ENCODE results near the gene VCL. TPM values are rescaled to one million over a fixed set of nuclear protein-coding genes. Genes with fewer than 3 reads are reported as not detected.

Gene VCL
- total and polyA plus RNA-seq, 9 of the 15 experiments (the other 6 are each of a cell fraction or from before 2014, with no cell fraction given), result 29.8 to 186 (median 76.4) TPM

DNA sequence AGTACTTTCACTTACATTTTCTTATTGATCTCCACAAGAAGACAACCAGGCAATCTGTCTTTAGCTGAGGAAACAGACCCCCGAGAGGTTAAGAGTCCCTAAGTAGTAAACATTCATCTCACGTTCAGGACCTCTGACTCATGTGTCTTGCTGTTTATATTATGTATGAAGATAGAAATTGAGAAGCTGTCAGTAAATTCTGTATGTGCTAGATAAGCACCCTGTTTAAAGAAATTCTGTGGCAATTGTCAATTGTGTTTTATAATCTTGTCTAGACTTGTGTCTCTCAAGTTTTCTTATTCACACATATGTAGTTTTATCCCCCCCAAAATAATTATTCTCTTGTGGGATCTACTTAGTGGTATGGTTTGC, 167.6 kb downstream of the VCL start (continued):
- TF ChIP-seq PKNOX1 (IDR thresholded peaks at IDR 0.05), result peak; percentile 68

- ATAC-seq, result peak; percentile 17; the same call in 2 of the 3 replicates
- Histone ChIP-seq H3K4me1 (replicated peaks in 1 of 2; ENCODE audit: control insufficient read depth in 2 of 2, insufficient read depth in 2 of 2, low read length in 2 of 2) (peaks cover 0 to 8% of the 10 kb centered on the region in 2 experiments; a peak in 3 of 5 replicates), H3K79me2 (ENCODE audit: control insufficient read depth, insufficient read depth, low read length) (peaks cover 9% of the 10 kb centered on the region; the same call in 1 of the 3 replicates), H3K9me1 (ENCODE audit: control insufficient read depth, insufficient read depth, low read length) (no peaks in the 10 kb centered on the region), H2AFZ (ENCODE audit: low read depth, low read length) (no peak overlapping the region), H3K4me2 (ENCODE audit: insufficient read depth, low read length) (no peak overlapping the region), H3K9ac (ENCODE audit: insufficient read depth in 1 of 2, low read depth in 2 of 2, low read length in 2 of 2) (no peak overlapping the region), H3K4me3 (no peak overlapping the region), H3K27me3 (ENCODE audit: control insufficient read depth in 2 of 2, insufficient read depth in 2 of 2, low read length in 2 of 2) (no peaks in the 10 kb centered on the region), H3K27ac (ENCODE audit: extremely low read depth, low read depth, low read length) (no peak overlapping the region), H3K9me3 (replicated peaks; ENCODE audit: control insufficient read depth, insufficient read depth, low read depth, low read length) (no peaks in the 10 kb centered on the region), H3K36me3 (ENCODE audit: control insufficient read depth, insufficient read depth, low read length) (no peaks in the 10 kb centered on the region), H4K20me1 (replicated peaks; ENCODE audit: control insufficient read depth, insufficient read depth, low read length) (no peaks in the 10 kb centered on the region)
- intact Hi-C loops (cut with micrococcal nuclease) (no loop called here), in situ Hi-C loops (cut with MboI) (no loop called here)
- POLR2A ChIA-PET, result interaction anchor here (0.6 to 5.6 kb wide), 7 partner anchors 10 to 455 kb away, joined by 3 to 43 read pairs (median 3); no protein-coding TSS in a partner anchor
- CTCF ChIA-PET (ENCODE audit: low intra/inter-chr PET ratio), result no interaction called here
- no TSS peak for BruUV-seq (replicated peaks)
- no peak for DNase-seq (ENCODE audit: extremely low read depth in 1 of 4, low spot score in 3 of 4)
- 22% methylated on average over 1 of the region's 1 CpG for WGBS (ENCODE audit: insufficient coverage, low coverage, missing lambda C conversion rate)
- FAIRE-seq, result no peak
- TF ChIP-seq RCOR1 (IDR thresholded peaks at IDR 0.05; ENCODE audit: borderline replicate concordance in 1 of 2, low read depth in 2 of 2, low read length in 2 of 2) (no peak), NFXL1 (CRISPR knock-in tag; IDR thresholded peaks at IDR 0.05) (no peak), ZC3H4 (CRISPR knock-in tag; IDR thresholded peaks at IDR 0.05; ENCODE audit: borderline replicate concordance) (no peak), BDP1 (IDR thresholded peaks at IDR 0.05; ENCODE audit: insufficient read depth, insufficient read length) (no peak), ZNF551 (CRISPR knock-in tag; IDR thresholded peaks at IDR 0.05) (no peak), MAZ (CRISPR knock-in tag; conservative IDR thresholded peaks at IDR 0.05 in 1 of 2, IDR thresholded peaks at IDR 0.05 in 1 of 2) (no peak), RNF2 (IDR thresholded peaks at IDR 0.05) (no peak), SNRNP70 (optimal IDR thresholded peaks at IDR 0.05; ENCODE audit: low read depth, low read length) (no peak), CBX5 (IDR thresholded peaks at IDR 0.05; ENCODE audit: borderline replicate concordance, low read depth) (no peak), CHD4 (IDR thresholded peaks at IDR 0.05; ENCODE audit: insufficient read depth, insufficient replicate concordance, low read depth, low read length, poor library complexity, severe bottlenecking) (no peak), ZNF197 (CRISPR knock-in tag; IDR thresholded peaks at IDR 0.05; ENCODE audit: low read depth) (no peak), HNRNPUL1 (IDR thresholded peaks at IDR 0.05; ENCODE audit: low read length) (no peak), ZNF41 (CRISPR knock-in tag; conservative IDR thresholded peaks at IDR 0.05) (no peak), ZBTB49 (CRISPR knock-in tag; IDR thresholded peaks at IDR 0.05; ENCODE audit: borderline replicate concordance) (no peak)
- TF ChIP-seq, protein P1, sequence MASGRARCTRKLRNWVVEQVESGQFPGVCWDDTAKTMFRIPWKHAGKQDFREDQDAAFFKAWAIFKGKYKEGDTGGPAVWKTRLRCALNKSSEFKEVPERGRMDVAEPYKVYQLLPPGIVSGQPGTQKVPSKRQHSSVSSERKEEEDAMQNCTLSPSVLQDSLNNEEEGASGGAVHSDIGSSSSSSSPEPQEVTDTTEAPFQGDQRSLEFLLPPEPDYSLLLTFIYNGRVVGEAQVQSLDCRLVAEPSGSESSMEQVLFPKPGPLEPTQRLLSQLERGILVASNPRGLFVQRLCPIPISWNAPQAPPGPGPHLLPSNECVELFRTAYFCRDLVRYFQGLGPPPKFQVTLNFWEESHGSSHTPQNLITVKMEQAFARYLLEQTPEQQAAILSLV (tag; IDR thresholded peaks at IDR 0.05), result no peak
- TF ChIP-seq, protein P2, sequence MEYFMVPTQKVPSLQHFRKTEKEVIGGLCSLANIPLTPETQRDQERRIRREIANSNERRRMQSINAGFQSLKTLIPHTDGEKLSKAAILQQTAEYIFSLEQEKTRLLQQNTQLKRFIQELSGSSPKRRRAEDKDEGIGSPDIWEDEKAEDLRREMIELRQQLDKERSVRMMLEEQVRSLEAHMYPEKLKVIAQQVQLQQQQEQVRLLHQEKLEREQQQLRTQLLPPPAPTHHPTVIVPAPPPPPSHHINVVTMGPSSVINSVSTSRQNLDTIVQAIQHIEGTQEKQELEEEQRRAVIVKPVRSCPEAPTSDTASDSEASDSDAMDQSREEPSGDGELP (CRISPR knock-in tag; IDR thresholded peaks at IDR 0.05; ENCODE audit: borderline replicate concordance), result no peak
Observed at GRCh38 chr10:74167443-74167842, 169.5 kb downstream of the VCL start.

Data from K562 (cell line).